GM18861 (cell line): ENCODE measurements around the gene JPH3.
"Not testable (repeated sequence)": the region's sequence is repeated elsewhere in the genome, so short reads cannot be mapped to it uniquely, and the experiment has no call there.

Source experiments
- ATAC-seq: cut with Tn5 transposase; IDR thresholded peaks from one replicate; pipeline ENCODE4 v1.9.1; 2021; ENCODE audit not compliant: unreplicated experiment

The JPH3 gene

GRCh38 chr16:87708881-87709638 is 106.8 kb downstream of the JPH3 start:
- ATAC-seq, result no peak

GRCh38 chr16:87709677-87710076 is 107.4 kb downstream of the JPH3 start:
- no peak for ATAC-seq

GRCh38 chr16:87710887-87711286 is 108.6 kb downstream of the JPH3 start:
- ATAC-seq, result no peak

DNA sequence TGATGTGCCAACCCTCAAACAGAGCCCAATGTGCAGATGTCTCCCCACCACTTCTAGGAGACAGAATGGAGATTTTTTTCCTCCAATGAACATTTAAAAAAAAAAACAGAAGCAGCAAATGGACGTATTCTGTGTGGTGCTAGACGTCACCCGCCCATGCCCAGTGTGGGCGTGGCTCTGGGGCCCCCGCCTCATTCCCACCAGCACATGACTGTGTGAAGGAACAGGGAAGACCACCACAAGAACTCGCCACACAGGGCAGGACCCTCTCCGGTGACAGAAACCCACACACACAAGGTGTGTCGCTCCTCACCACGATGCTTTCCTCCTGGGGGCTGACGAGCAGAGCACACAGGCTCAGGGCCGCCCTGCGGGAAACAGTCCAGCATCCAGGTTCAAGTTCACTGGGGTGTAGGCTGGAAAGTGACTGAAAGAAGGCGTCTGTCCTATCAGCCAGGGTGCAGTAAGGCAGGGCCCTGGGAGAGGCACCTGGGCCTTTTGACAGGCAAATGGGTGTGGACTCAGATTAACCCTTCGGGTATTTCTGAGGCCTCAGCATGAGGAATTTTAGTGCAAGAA is 110.0 kb downstream of the JPH3 start:
- no peak for ATAC-seq

GRCh38 chr16:87713451-87714229 is 111.3 kb downstream of the JPH3 start:
- ATAC-seq, result no peak

- ATAC-seq, result no peak
These were observed 112.9 kb downstream of the JPH3 start for GRCh38 chr16:87715231-87715630.

- no peak for ATAC-seq
These were observed 113.3 kb downstream of the JPH3 start for GRCh38 chr16:87715658-87716057.

DNA sequence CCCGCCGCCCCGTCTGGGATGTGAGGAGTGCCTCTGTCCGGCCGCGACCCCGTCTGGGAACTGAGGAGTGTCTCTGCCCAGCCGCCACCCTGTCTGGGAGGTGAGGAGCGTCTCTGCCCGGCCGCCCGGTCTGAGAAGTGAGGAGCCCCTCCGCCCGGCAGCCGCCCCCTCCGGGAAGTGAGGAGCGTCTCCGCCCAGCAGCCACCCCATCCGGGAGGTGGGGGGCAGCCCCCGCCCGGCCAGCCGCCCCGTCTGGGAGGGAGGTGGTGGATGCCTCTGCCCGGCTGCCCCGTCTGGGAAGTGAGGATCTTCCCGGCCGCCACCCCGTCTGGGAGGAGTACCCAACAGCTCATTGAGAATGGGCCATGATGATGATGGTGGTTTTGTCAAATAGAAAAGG is 116.5 kb downstream of the JPH3 start:
- not testable (repeated sequence) for ATAC-seq

- ATAC-seq, result no peak
These were observed 118.1 kb downstream of the JPH3 start for GRCh38 chr16:87720446-87720845.

- ATAC-seq, result no peak
These were observed 119.6 kb downstream of the JPH3 start for GRCh38 chr16:87721622-87722585.

DNA sequence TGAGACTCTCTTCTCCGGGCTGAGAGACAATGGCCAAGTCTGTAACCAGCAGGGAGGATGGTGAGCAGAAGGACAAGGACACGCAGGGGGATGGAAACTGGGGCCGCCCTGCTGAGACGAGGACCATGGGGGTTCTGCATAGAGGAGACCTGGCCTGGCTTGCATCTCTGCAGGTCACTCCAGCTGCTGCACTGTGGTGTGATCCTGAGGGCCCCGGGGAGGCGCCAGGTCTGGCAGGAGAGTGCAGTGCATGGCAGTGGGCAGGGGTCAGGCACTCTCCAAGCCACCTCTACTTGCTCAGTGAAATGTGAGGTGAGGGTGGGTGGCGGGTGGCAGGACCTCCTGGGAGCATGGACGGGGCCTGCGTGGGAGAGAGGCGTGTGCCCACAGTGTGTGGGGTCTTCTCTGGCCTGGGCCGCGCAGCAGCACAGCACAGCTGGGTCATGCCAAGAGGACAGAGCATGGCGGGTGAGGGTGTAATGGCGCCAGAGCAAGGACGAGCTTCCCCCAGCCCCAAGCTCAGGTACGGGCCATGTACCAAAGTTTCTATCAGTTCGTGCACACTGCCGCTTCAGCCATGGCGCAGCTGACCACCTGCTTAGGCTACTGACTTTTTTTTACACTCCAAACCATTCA is 120.4 kb downstream of the JPH3 start:
- ATAC-seq, result no peak

GRCh38 chr16:87723226-87723623 is 120.9 kb downstream of the JPH3 start:
- peak; percentile 48 for ATAC-seq

DNA sequence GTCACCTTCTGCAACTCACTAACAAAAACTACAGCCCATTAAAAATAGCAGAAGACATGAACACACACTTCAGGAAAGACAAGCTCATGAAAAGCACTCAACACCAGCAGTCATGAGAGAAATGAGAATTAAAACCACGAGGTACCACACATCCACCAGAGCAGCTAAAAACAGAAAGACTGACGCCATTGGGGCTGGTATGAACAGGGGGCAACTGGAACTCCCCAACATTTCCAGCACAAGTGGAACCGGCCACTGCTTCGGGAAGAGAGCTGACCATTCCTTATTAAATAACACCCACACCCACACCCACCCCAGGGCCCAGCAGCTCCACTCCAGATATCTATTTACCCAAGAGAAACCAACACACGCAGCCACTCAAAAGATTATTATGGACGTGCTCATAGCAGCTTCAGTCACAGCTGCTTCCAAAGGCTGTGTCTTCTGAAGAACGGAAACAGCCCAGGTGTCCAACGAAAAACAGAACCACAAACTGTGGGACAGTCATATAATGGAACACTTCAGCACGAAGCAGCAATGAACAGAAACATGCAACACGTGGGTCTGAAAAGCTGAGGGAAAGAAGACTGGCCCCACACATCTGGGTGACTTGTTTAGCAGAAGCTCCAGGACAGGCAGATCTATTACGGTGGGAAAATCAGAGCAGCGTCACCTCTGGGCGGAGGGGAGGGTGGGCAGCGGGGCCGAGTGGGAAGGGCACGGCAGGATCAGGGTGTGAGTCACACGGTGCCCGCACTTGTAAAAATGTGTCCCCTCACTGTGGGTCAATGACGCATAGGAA is 122.4 kb downstream of the JPH3 start:
- ATAC-seq, result peak; percentile 42

DNA sequence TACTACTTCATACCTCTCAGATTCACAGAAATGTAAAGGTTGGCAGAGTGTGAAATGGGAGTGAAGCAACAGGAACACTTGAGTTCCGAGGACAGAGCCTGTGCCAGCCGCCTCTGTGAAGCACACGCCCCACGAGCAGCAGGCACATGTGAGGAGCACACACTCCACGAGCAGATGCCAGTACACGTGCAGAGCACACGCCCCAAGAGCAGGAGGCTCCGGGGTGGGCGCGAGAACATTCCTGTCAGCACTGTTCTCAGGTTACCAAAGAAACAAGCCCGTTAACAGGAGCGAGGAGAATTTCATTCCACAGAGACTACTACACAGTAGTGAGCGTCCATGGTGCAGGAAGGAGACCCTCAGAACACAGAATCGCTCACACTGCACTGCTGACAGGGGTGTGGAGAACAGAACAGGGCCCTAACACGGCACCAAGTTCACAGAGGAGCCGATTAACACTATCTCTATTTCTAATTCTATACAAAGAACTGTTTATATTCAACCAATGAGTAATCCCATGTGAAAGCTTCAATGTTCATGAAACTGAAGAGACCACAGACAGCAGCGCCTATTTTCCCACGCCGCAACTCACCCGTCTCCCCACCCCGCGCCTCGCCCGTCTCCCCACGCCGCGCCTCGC is 123.4 kb downstream of the JPH3 start:
- no peak for ATAC-seq

DNA sequence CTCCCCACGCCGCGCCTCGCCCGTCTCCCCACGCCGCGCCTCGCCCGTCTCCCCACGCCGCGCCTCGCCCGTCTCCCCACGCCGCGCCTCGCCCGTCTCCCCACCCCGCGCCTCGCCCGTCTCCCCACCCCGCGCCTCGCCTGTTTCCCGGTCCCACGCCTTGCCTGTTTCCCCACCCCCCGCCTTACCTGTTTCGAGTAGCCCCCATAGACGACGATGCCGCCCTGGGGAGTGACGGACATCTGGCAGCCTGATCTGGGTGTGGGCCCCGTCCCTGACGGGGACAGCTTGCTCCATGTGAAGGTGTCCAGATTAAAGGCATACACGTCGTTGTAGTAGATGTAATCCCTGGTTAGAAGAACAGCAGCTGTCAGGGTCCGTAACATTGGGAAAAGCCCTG is 124.3 kb downstream of the JPH3 start:
- not testable (repeated sequence) for ATAC-seq

DNA sequence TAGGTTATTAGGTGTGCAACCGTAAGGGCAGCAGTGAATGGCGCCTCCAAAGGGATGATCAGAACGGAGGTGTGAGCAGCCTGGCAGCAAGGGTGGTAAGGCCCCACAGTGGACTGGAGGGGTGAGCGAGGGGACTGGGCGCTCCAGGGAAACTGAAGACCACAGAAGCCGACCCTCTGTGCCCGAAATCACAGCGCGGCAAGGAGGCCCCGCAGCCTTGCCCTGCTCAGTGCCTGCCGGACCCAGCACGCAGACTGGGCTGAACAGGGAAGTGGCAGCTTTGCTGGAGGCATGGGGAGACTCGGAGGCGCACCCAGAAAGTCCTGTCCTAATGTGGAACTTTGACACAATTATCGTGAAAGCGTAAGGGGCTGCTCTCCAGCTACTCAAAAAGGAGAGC is 125.0 kb downstream of the JPH3 start:
- ATAC-seq, result no peak

- no peak for ATAC-seq
These were observed 125.7 kb downstream of the JPH3 start for GRCh38 chr16:87728026-87728425.

- ATAC-seq, result no peak
These were observed 127.1 kb downstream of the JPH3 start for GRCh38 chr16:87729266-87729954.

- no peak for ATAC-seq
These were observed 129.3 kb downstream of the JPH3 start for GRCh38 chr16:87731607-87732006.
